Mucosa of rectum (tissue), 2 donors: ENCODE data around the gene OCA2.

Experiments used
- H3K27ac ChIP-seq, 2 donors: one replicate each; pipeline ENCODE4 v1.7.0; 2013; ENCODE audit warnings: inconsistent platforms in 2 of 2, low read depth in 2 of 2, low read length in 2 of 2
- H3K27me3 ChIP-seq, 2 donors: one replicate each; pipeline ENCODE4 v1.7.0; 2013; ENCODE audit warnings: low read length in 2 of 2; ENCODE audit not compliant: control insufficient read depth in 2 of 2, insufficient read depth in 2 of 2
- H3K36me3 ChIP-seq, 2 donors: one replicate each; pipeline ENCODE4 v1.7.0; 2013; ENCODE audit warnings: low read length in 2 of 2; ENCODE audit not compliant: control insufficient read depth in 2 of 2, insufficient read depth in 2 of 2
- H3K4me1 ChIP-seq, 2 donors: one replicate each; pipeline ENCODE4 v1.7.0; 2013; ENCODE audit warnings: low read length in 2 of 2, mild to moderate bottlenecking in 1 of 2; ENCODE audit not compliant: control insufficient read depth in 2 of 2, insufficient read depth in 2 of 2
- H3K4me3 ChIP-seq, 2 donors: one replicate each; pipeline ENCODE4 v1.7.0; 2013; ENCODE audit warnings: low read length in 2 of 2
- H3K9ac ChIP-seq, 2 donors: one replicate each; pipeline ENCODE4 v1.7.0; 2013; ENCODE audit warnings: low read length in 2 of 2, low read depth in 1 of 2, mild to moderate bottlenecking in 1 of 2
- H3K9me3 ChIP-seq, 2 donors: one replicate each; pipeline ENCODE4 v1.7.0; 2013; ENCODE audit warnings: low read length in 2 of 2; ENCODE audit not compliant: control insufficient read depth in 2 of 2
- donor health status: healthy.
- donor health status: Normal muscosa, but diverticular disease.

The OCA2 gene

GRCh38 chr15:27869697-27870281 lies 229.3 kb downstream of the OCA2 start:
- Histone ChIP-seq H3K27ac (no peak overlapping the region), H3K9ac (no peak overlapping the region), H3K27me3 (no peaks in the 10 kb centered on the region), H3K4me3 (no peak overlapping the region), H3K9me3 (peaks cover 3 to 4% of the 10 kb centered on the region in 2 donors), H3K36me3 (no peaks in the 10 kb centered on the region), H3K4me1 (no peaks in the 10 kb centered on the region)

GRCh38 chr15:27868828-27869404 lies 230.2 kb downstream of the OCA2 start:
- Histone ChIP-seq H3K27ac (no peak overlapping the region), H3K9me3 (peaks cover 3 to 4% of the 10 kb centered on the region in 2 donors), H3K9ac (no peak overlapping the region), H3K4me1 (no peaks in the 10 kb centered on the region), H3K27me3 (no peaks in the 10 kb centered on the region), H3K36me3 (no peaks in the 10 kb centered on the region), H3K4me3 (no peak overlapping the region)

- Histone ChIP-seq H3K4me1 (no peaks in the 10 kb centered on the region), H3K9ac (no peak overlapping the region), H3K27ac (no peak overlapping the region), H3K9me3 (peaks cover 3 to 4% of the 10 kb centered on the region in 2 donors), H3K4me3 (no peak overlapping the region), H3K36me3 (no peaks in the 10 kb centered on the region), H3K27me3 (no peaks in the 10 kb centered on the region)
Observed at GRCh38 chr15:27867861-27868260, 231.3 kb downstream of the OCA2 start.

GRCh38 chr15:27866505-27867165 lies 232.5 kb downstream of the OCA2 start:
- H3K36me3 ChIP-seq: no peaks in the 10 kb centered on the region
- H3K9me3 ChIP-seq: peaks cover 3 to 4% of the 10 kb centered on the region in 2 donors
- no peak overlapping the region for H3K9ac ChIP-seq
- no peaks in the 10 kb centered on the region for H3K27me3 ChIP-seq
- no peaks in the 10 kb centered on the region for H3K4me1 ChIP-seq
- no peak overlapping the region for H3K27ac ChIP-seq
- H3K4me3 ChIP-seq: no peak overlapping the region

GRCh38 chr15:27865926-27866325 lies 233.2 kb downstream of the OCA2 start:
- no peaks in the 10 kb centered on the region for H3K36me3 ChIP-seq
- peaks cover 3 to 4% of the 10 kb centered on the region in 2 donors for H3K9me3 ChIP-seq
- H3K27ac ChIP-seq: no peak overlapping the region
- no peaks in the 10 kb centered on the region for H3K27me3 ChIP-seq
- no peak overlapping the region for H3K4me3 ChIP-seq
- H3K9ac ChIP-seq: no peak overlapping the region
- no peaks in the 10 kb centered on the region for H3K4me1 ChIP-seq

GRCh38 chr15:27865323-27865922 lies 233.7 kb downstream of the OCA2 start:
- Histone ChIP-seq H3K4me3 (no peak overlapping the region), H3K27ac (no peak overlapping the region), H3K36me3 (no peaks in the 10 kb centered on the region), H3K9me3 (peaks cover 3 to 4% of the 10 kb centered on the region in 2 donors), H3K27me3 (no peaks in the 10 kb centered on the region), H3K4me1 (no peaks in the 10 kb centered on the region), H3K9ac (no peak overlapping the region)

GRCh38 chr15:27864719-27865118 lies 234.4 kb downstream of the OCA2 start:
- Histone ChIP-seq H3K27ac (no peak overlapping the region), H3K4me1 (no peaks in the 10 kb centered on the region), H3K9ac (no peak overlapping the region), H3K4me3 (no peak overlapping the region), H3K36me3 (no peaks in the 10 kb centered on the region), H3K27me3 (no peaks in the 10 kb centered on the region), H3K9me3 (peaks cover 3 to 4% of the 10 kb centered on the region in 2 donors)

- no peak overlapping the region for H3K27ac ChIP-seq
- H3K36me3 ChIP-seq: no peaks in the 10 kb centered on the region
- H3K9me3 ChIP-seq: peaks cover 3 to 4% of the 10 kb centered on the region in 2 donors
Observed at GRCh38 chr15:27864086-27864485, 235.0 kb downstream of the OCA2 start.

GRCh38 chr15:27863000-27863399 lies 236.1 kb downstream of the OCA2 start:
- Histone ChIP-seq H3K9ac (no peak overlapping the region), H3K9me3 (peaks cover 3 to 4% of the 10 kb centered on the region in 2 donors), H3K27ac (no peak overlapping the region), H3K27me3 (no peaks in the 10 kb centered on the region), H3K4me3 (no peak overlapping the region), H3K36me3 (no peaks in the 10 kb centered on the region), H3K4me1 (no peaks in the 10 kb centered on the region)

More at GRCh38 chr15:27864086-27864485, 235.0 kb downstream of the OCA2 start:
- Histone ChIP-seq H3K27me3 (no peaks in the 10 kb centered on the region), H3K9ac (no peak overlapping the region), H3K4me1 (no peaks in the 10 kb centered on the region), H3K4me3 (no peak overlapping the region)

GRCh38 chr15:27861171-27861570 lies 237.9 kb downstream of the OCA2 start:
- Histone ChIP-seq H3K27me3 (no peaks in the 10 kb centered on the region), H3K27ac (no peak overlapping the region), H3K36me3 (no peaks in the 10 kb centered on the region), H3K9ac (no peak overlapping the region), H3K9me3 (peaks cover 3 to 4% of the 10 kb centered on the region in 2 donors), H3K4me1 (no peaks in the 10 kb centered on the region), H3K4me3 (no peak overlapping the region)
